Endothelial cell (in vitro differentiated cells): ENCODE measurements around the gene STIM1. TPM values are rescaled to one million over a fixed set of nuclear protein-coding genes. Genes with fewer than 3 reads are reported as not detected.

Source experiments
- DNase-seq: peaks from one replicate; pipeline ENCODE4 v3.0.0; 2021; ENCODE audit warnings: low spot score
- H3K27ac Mint-ChIP-seq: one replicate; pipeline ENCODE4 v1.8.0; 2021; ENCODE audit warnings: mixed read lengths, inconsistent platforms; ENCODE audit not compliant: unreplicated experiment
- H3K27me3 Mint-ChIP-seq: one replicate; pipeline ENCODE4 v1.8.0; 2021; ENCODE audit warnings: mild to moderate bottlenecking, moderate library complexity, mixed read lengths, inconsistent platforms; ENCODE audit not compliant: unreplicated experiment
- H3K36me3 Mint-ChIP-seq: one replicate; pipeline ENCODE4 v1.8.0; 2021; ENCODE audit warnings: mild to moderate bottlenecking, low read depth, mixed read lengths, inconsistent platforms; ENCODE audit not compliant: unreplicated experiment
- H3K4me1 Mint-ChIP-seq: one replicate; pipeline ENCODE4 v1.8.0; 2021; ENCODE audit warnings: mild to moderate bottlenecking, mixed read lengths, inconsistent platforms; ENCODE audit not compliant: unreplicated experiment
- H3K4me3 Mint-ChIP-seq: one replicate; pipeline ENCODE4 v1.8.0; 2021; ENCODE audit warnings: mild to moderate bottlenecking, mixed read lengths, inconsistent platforms; ENCODE audit not compliant: unreplicated experiment
- H3K9me3 Mint-ChIP-seq: one replicate; pipeline ENCODE4 v1.8.0; 2021; ENCODE audit warnings: mixed read lengths, inconsistent platforms; ENCODE audit not compliant: unreplicated experiment
- total RNA-seq: library from RNA; stranded (reverse); fragmentation: NEBNext Ultra II Directional; extraction: Animal tissue kit (Norgen Biotek cat#: 25700); gene quantifications from one replicate; pipeline ENCODE4 v1.2.1, GENCODE V29; 2021; ENCODE audit not compliant: unreplicated experiment
- TF ChIP-seq, protein P1 (sequence below): fragments of 200-600 bp; sonication (generic); IDR thresholded peaks from one replicate; pipeline ENCODE4 v1.5.0; 2021; ENCODE audit warnings: antibody characterized with exemption; ENCODE audit not compliant: unreplicated experiment

The STIM1 gene
- total RNA-seq, 1 donor from 2014 or later, result 35.9 TPM

- peaks cover 3% of the 10 kb centered on the region for H3K27me3 Mint-ChIP-seq
- no peaks in the 10 kb centered on the region for H3K36me3 Mint-ChIP-seq
- TF ChIP-seq, protein P1, sequence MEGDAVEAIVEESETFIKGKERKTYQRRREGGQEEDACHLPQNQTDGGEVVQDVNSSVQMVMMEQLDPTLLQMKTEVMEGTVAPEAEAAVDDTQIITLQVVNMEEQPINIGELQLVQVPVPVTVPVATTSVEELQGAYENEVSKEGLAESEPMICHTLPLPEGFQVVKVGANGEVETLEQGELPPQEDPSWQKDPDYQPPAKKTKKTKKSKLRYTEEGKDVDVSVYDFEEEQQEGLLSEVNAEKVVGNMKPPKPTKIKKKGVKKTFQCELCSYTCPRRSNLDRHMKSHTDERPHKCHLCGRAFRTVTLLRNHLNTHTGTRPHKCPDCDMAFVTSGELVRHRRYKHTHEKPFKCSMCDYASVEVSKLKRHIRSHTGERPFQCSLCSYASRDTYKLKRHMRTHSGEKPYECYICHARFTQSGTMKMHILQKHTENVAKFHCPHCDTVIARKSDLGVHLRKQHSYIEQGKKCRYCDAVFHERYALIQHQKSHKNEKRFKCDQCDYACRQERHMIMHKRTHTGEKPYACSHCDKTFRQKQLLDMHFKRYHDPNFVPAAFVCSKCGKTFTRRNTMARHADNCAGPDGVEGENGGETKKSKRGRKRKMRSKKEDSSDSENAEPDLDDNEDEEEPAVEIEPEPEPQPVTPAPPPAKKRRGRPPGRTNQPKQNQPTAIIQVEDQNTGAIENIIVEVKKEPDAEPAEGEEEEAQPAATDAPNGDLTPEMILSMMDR, result no peak
- peak overlapping the region; percentile 79 for H3K27ac Mint-ChIP-seq
- H3K9me3 Mint-ChIP-seq, result no peaks in the 10 kb centered on the region
- H3K4me3 Mint-ChIP-seq, result no peak overlapping the region
- DNase-seq, result no peak
- peaks cover 31% of the 10 kb centered on the region for H3K4me1 Mint-ChIP-seq
These were observed 25.3 kb downstream of the STIM1 start for GRCh38 chr11:3880724-3881123.

DNA sequence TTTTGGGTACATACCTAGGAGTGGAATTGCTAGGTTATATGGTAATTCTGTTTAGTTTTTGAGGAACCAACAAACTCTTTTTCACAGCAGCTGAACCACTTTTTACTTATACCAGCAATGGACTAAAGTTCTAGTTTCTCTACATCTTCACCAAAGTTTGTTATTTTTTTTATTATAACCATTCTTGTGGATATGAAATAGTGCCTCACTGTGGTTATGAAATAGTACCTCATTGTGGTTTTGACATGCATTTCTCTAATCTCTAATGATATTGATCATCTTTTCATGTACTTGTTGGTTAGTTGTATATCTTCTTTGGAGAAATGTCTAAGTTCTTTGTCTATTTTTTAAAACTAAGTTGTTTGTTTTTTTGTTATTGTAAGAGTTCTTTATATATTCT is 27.2 kb downstream of the STIM1 start:
- Mint-ChIP-seq H3K9me3 (no peaks in the 10 kb centered on the region), H3K36me3 (no peaks in the 10 kb centered on the region), H3K27ac (no peak overlapping the region), H3K27me3 (peaks cover 3% of the 10 kb centered on the region), H3K4me3 (no peak overlapping the region), H3K4me1 (peaks cover 39% of the 10 kb centered on the region)
- no peak for DNase-seq
- TF ChIP-seq, protein P1, result no peak

DNA sequence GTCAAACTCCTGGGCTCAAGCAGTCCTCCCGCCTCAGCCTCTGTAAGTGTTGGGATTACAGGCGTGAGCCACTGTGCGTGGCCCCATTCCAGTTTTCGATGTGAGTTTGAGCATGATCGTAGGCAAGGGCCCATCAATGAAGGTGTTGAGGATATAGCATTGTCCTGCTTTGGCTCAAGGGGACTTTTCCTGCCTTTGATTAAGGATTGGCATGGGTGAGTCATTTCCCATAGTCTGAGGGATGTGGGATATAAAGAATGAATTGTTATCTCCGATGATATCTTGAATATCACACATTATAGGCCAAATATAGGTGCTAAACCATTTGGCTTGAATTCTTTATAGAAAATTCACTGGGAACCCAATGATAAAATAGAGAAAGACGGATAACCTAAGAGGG is 30.4 kb downstream of the STIM1 start:
- no peaks in the 10 kb centered on the region for H3K27me3 Mint-ChIP-seq
- TF ChIP-seq, protein P1, result no peak
- no peak overlapping the region for H3K27ac Mint-ChIP-seq
- H3K4me3 Mint-ChIP-seq, result no peak overlapping the region
- DNase-seq, result no peak
- no peaks in the 10 kb centered on the region for H3K9me3 Mint-ChIP-seq
- H3K4me1 Mint-ChIP-seq, result peaks cover 23% of the 10 kb centered on the region
- H3K36me3 Mint-ChIP-seq, result no peaks in the 10 kb centered on the region

GRCh38 chr11:3886985-3887384 is 31.5 kb downstream of the STIM1 start:
- no peak for DNase-seq
- Mint-ChIP-seq H3K27ac (no peak overlapping the region), H3K9me3 (no peaks in the 10 kb centered on the region), H3K4me3 (no peak overlapping the region), H3K27me3 (no peaks in the 10 kb centered on the region), H3K4me1 (peaks cover 23% of the 10 kb centered on the region), H3K36me3 (no peaks in the 10 kb centered on the region)
- TF ChIP-seq, protein P1, result no peak

DNA sequence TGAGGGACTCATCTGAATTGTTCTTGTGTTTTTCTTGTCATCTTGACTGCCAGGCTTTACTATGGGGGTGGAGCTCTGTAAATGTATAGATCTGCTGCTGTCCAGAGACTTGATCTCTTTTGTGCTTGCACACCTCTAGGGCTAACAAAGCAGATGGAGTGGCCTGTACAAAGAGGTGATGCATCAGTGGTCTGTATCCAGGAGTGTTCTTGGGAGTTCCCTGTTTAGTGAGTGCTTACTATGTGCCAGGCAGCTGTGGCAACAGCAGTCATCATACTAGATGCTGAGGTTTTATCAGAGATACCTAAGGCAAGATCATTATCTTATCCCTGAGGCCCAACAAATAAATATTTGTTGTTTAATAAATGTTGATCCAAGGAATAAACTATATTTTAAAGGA is 33.4 kb downstream of the STIM1 start:
- TF ChIP-seq, protein P1, result no peak
- no peak for DNase-seq
- H3K27ac Mint-ChIP-seq, result no peak overlapping the region
- no peaks in the 10 kb centered on the region for H3K9me3 Mint-ChIP-seq
- no peaks in the 10 kb centered on the region for H3K27me3 Mint-ChIP-seq
- H3K4me3 Mint-ChIP-seq, result no peak overlapping the region
- peaks cover 23% of the 10 kb centered on the region for H3K4me1 Mint-ChIP-seq
- H3K36me3 Mint-ChIP-seq, result no peaks in the 10 kb centered on the region
